ENCODE results near the gene ZNF385B. TPM values are rescaled to one million over a fixed set of nuclear protein-coding genes. Genes with fewer than 3 reads are reported as not detected.

The ZNF385B gene
- total RNA-seq, 1 experiment from 2014 or later, result 9.3 TPM

DNA sequence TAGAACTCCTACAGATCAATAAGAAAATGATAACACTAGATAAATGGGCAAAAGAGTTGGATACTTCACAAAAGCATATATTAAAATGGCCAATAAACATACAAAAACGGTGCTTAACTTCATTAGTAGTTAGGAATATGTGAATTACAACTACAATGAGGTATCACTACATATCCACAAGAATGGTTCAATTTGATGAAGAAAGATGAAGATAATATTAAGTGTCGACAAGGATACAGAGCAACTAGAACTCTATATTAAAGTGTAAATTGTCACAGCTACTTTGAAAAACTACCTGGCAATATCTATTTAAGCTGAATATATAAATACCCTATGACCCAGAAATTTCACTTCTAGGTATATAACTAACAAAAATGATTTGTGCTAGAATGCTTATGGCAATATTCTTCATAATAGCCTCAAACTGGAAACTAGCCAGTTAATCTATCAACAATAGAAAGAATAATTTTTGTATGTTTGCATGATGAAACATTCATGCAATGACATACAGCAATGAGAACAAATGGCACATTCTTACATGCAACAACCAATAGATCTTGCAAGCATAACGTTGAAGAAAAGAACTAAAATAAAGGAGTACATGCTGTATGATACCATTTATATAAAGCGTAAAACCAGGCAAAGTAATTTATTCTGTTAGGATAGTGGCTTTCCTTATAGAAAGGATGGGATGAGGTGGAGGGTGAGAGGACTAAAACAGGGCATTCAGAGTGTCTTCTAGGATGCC, 306.6 kb downstream of the ZNF385B start (continued):
- no peak for TF ChIP-seq POLR2AphosphoS5 (IDR thresholded peaks at IDR 0.05; ENCODE audit: low read depth, low read length)
- TF ChIP-seq CBX3 (IDR thresholded peaks at IDR 0.05; ENCODE audit: low read depth), result no peak

DNA sequence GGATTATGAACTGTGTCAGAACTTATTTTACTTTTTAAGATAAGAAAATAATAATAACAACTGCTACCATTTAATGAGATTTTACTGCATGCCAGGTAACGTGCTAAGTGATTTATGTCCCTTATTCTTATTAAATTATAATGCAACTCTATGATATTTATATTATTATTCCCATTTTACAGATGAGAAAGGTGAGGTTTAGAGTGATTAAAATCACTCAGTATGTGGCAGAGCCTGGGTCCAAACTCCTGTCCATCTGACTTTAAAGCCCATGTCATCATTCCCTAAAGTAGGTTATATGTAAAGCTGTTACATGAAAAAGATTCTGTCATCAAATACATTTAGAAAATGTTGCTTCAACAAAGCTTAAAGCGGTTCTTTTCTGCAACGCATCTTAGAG, 308.0 kb downstream of the ZNF385B start:
- Histone ChIP-seq H3K27me3 (ENCODE audit: insufficient read depth, low read length) (no peaks in the 10 kb centered on the region), H3K9me2 (ENCODE audit: insufficient read depth) (no peaks in the 10 kb centered on the region), H3K36me3 (ENCODE audit: control insufficient read depth in 1 of 2, insufficient read depth in 2 of 2, low read length in 2 of 2) (no peaks in the 10 kb centered on the region), H3K9me3 (ENCODE audit: control insufficient read depth in 1 of 2, insufficient read depth in 1 of 2, low read depth in 1 of 2, low read length in 2 of 2) (no peaks in the 10 kb centered on the region), H4K20me1 (ENCODE audit: insufficient read depth) (no peaks in the 10 kb centered on the region), H2AFZ (ENCODE audit: low read depth, low read length, poor library complexity, severe bottlenecking) (no peak overlapping the region), H3K9ac (ENCODE audit: low read length) (no peak overlapping the region), H3K4me1 (ENCODE audit: control insufficient read depth in 1 of 2, insufficient read depth in 2 of 2, low read length in 2 of 2) (no peaks in the 10 kb centered on the region), H3K27ac (ENCODE audit: low read depth, low read length) (no peak overlapping the region), H3K4me2 (ENCODE audit: low read length) (no peak overlapping the region), H3K79me2 (ENCODE audit: insufficient read depth, low read length) (no peaks in the 10 kb centered on the region), H3K4me3 (replicated peaks in 1 of 2; ENCODE audit: low read depth in 1 of 2, low read length in 2 of 2) (no peak overlapping the region)
- TF ChIP-seq EZH2 (IDR thresholded peaks at IDR 0.05) (no peak), RAD21 (IDR thresholded peaks at IDR 0.05; ENCODE audit: low read depth) (no peak), POLR2A (IDR thresholded peaks at IDR 0.05; ENCODE audit: borderline replicate concordance, extremely low read depth, insufficient read depth, insufficient read length) (no peak), SRF (IDR thresholded peaks at IDR 0.05; ENCODE audit: low read depth) (no peak), ZNF274 (IDR thresholded peaks at IDR 0.05; ENCODE audit: low read depth, low read length) (no peak)
- BruUV-seq (replicated peaks), result no TSS peak
- DNase-seq (ENCODE audit: low read depth, low spot score) (no peak), ATAC-seq (no peak)
- CTCF ChIA-PET, result no interaction called here
- intact Hi-C loops (cut with micrococcal nuclease), result no loop called here
- RAD21 ChIA-PET (ENCODE audit: low non-redundant PET in 1 of 2, low total read pairs in 2 of 2, uncharacterized antibody in 2 of 2, unreplicated experiment in 2 of 2), result no interaction called here
- POLR2A ChIA-PET, result no interaction called here

DNA sequence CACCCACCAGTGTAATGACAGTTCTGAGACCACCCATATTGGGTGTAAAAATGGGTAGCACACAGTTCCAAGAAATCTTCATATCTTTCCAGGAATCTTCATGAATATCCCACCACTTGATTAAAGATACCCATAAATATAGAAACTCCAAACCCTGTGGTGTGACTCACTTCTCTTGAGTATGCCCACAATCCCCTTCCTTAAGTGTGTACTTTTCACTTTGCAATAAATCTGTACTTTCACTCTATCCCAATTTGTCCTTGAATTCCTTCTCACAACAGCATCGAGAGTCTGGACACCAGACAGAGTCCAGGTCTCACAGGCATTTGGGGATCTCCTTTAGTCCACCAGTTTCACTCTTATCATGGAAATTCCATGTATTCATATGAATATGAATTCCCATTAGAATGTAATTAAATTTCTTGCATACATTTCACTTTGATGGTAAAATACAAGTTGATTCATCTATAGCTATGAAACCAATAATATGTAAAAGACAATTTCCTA, 309.8 kb downstream of the ZNF385B start:
- Histone ChIP-seq H3K9ac (ENCODE audit: low read length) (no peak overlapping the region), H3K79me2 (ENCODE audit: insufficient read depth, low read length) (no peaks in the 10 kb centered on the region), H3K4me1 (ENCODE audit: control insufficient read depth in 1 of 2, insufficient read depth in 2 of 2, low read length in 2 of 2) (no peaks in the 10 kb centered on the region), H3K4me3 (replicated peaks in 1 of 2; ENCODE audit: low read depth in 1 of 2, low read length in 2 of 2) (no peak overlapping the region), H3K4me2 (ENCODE audit: low read length) (no peak overlapping the region), H4K20me1 (ENCODE audit: insufficient read depth) (no peaks in the 10 kb centered on the region), H3K27me3 (ENCODE audit: insufficient read depth, low read length) (no peaks in the 10 kb centered on the region), H3K27ac (ENCODE audit: low read depth, low read length) (no peak overlapping the region), H3K9me3 (ENCODE audit: control insufficient read depth in 1 of 2, insufficient read depth in 1 of 2, low read depth in 1 of 2, low read length in 2 of 2) (no peaks in the 10 kb centered on the region), H3K9me2 (ENCODE audit: insufficient read depth) (0 out of 2 replicates have a peak, but pooled peaks cover 4% of the 10 kb centered on the region), H2AFZ (ENCODE audit: low read depth, low read length, poor library complexity, severe bottlenecking) (no peak overlapping the region), H3K36me3 (ENCODE audit: control insufficient read depth in 1 of 2, insufficient read depth in 2 of 2, low read length in 2 of 2) (no peaks in the 10 kb centered on the region)
- TF ChIP-seq ELF1 (IDR thresholded peaks at IDR 0.05; ENCODE audit: borderline replicate concordance, low read depth) (no peak), REST (IDR thresholded peaks at IDR 0.05; ENCODE audit: low read depth) (no peak), EZH2phosphoT487 (IDR thresholded peaks at IDR 0.05; ENCODE audit: borderline replicate concordance) (no peak), CEBPB (IDR thresholded peaks at IDR 0.05; ENCODE audit: low read depth) (no peak)
- TF ChIP-seq, protein P1, sequence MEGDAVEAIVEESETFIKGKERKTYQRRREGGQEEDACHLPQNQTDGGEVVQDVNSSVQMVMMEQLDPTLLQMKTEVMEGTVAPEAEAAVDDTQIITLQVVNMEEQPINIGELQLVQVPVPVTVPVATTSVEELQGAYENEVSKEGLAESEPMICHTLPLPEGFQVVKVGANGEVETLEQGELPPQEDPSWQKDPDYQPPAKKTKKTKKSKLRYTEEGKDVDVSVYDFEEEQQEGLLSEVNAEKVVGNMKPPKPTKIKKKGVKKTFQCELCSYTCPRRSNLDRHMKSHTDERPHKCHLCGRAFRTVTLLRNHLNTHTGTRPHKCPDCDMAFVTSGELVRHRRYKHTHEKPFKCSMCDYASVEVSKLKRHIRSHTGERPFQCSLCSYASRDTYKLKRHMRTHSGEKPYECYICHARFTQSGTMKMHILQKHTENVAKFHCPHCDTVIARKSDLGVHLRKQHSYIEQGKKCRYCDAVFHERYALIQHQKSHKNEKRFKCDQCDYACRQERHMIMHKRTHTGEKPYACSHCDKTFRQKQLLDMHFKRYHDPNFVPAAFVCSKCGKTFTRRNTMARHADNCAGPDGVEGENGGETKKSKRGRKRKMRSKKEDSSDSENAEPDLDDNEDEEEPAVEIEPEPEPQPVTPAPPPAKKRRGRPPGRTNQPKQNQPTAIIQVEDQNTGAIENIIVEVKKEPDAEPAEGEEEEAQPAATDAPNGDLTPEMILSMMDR (IDR thresholded peaks at IDR 0.05 in 2 of 3, conservative IDR thresholded peaks at IDR 0.05 in 1 of 3; ENCODE audit: borderline replicate concordance in 1 of 3, insufficient read depth in 1 of 3, low read depth in 2 of 3, low read length in 2 of 3), result no peak
- no peak for DNase-seq (ENCODE audit: low read depth, low spot score)
- ATAC-seq, result no peak
- ChIA-PET CTCF (no interaction called here), POLR2A (no interaction called here), RAD21 (ENCODE audit: low non-redundant PET in 1 of 2, low total read pairs in 2 of 2, uncharacterized antibody in 2 of 2, unreplicated experiment in 2 of 2) (no interaction called here)
- intact Hi-C loops (cut with micrococcal nuclease), result no loop called here
- BruUV-seq (replicated peaks), result no TSS peak

Measured in HCT116 (cell line).